GM19240 (cell line): ENCODE data around the gene ABCB7.
"Not testable (repeated sequence)": the region's sequence is repeated elsewhere in the genome, so short reads cannot be mapped to it uniquely, and the experiment has no call there.

Source experiments
- DNase-seq: peaks from one replicate; pipeline ENCODE4 v3.0.0; 2011; ENCODE audit warnings: low spot score; ENCODE audit not compliant: insufficient read length

ABCB7 gene

DNA sequence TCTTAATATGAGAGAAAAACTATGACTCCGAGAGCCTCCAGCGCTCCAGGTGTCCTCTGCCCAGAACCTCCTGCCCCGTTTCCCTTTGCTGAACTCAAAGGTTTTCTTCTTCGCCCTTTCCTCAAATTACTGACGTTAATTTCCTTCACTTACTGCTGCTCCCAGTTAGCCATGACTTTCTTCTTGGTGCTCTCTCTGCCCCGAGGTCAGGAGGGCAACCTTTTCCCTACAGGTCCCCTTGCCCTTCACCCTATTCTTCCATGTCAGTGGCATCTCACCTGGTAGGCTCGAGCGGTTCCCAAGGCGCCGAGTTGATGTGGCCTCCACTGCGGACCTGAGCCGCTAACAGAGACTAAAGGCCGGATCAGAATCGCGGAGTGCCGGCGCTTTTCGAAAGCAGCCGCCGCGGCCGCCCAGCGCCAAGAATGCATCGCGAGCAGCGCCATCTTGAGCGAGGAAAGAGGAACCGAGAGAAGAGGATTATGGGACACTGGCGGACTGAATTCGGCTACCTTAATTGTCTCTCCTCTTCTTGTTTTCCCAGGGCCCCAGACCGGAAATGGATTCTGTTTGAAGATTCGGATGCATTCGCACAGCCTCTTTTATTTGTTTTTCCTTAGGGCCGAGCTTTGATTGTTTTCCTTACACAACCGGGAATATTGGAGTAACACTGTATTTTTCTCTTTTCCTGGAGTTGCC is at the start of gene ABCB7:
Gene ABCB7, minus strand, starts transcription at position 457 of the 699 bp plus-strand sequence. Its CDS starts 11 bp downstream, at position 446.
- peak; percentile 2 for DNase-seq

DNA sequence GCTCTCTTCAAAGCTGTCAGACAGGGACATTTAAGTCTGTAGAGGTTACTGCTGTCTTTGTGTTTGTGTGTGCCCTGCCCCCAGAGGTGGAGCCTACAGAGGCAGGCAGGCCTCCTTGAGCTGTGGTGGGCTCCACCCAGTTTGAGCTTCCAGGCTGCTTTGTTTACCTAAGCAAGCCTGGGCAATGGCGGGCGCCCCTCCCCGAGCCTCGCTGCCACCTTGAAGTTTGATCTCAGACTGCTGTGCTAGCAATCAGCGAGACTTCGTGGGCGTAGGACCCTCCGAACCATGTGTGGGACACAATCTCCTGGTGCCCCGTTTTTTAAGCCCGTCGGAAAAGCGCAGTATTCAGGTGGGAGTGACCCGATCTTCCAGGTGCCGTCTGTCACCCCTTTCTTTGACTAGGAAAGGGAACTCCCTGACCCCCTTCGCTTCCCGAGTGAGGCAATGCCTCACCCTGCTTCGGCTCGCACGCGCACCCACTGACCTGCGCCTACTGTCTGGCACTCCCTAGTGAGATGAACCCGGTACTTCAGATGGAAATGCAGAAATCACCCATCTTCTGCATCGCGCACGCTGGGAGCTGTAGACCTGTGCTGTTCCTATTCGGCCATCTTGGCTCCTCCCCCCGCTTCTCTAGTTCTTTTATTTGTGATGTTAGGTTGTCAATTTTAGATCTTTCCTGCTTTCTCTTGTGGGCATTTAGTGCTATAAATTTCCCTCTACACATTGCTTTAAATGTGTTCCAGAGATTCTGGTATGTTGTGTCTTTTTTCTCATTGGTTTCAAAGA is 32.5 kb upstream of the ABCB7 start:
- not testable (repeated sequence) for DNase-seq

DNA sequence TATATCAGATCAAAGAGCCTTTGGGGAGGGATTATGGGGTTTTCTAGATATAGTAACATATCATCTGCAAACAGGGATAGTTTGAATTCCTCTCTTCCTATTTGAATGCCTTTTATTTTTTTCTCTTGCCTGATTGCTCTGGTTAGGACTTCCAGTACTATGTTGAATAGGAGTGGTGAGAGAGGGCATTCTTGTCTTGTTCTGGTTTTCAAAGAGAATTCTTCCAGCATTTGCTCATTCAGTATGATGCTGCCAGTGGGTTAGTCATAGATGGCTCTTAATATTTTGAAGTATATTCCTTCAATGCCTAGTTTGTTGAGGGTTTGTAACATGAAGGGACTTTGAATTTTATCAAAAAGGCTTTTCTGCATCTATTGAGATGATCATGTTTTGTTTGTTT is 25.6 kb upstream of the ABCB7 start:
- no peak for DNase-seq

DNA sequence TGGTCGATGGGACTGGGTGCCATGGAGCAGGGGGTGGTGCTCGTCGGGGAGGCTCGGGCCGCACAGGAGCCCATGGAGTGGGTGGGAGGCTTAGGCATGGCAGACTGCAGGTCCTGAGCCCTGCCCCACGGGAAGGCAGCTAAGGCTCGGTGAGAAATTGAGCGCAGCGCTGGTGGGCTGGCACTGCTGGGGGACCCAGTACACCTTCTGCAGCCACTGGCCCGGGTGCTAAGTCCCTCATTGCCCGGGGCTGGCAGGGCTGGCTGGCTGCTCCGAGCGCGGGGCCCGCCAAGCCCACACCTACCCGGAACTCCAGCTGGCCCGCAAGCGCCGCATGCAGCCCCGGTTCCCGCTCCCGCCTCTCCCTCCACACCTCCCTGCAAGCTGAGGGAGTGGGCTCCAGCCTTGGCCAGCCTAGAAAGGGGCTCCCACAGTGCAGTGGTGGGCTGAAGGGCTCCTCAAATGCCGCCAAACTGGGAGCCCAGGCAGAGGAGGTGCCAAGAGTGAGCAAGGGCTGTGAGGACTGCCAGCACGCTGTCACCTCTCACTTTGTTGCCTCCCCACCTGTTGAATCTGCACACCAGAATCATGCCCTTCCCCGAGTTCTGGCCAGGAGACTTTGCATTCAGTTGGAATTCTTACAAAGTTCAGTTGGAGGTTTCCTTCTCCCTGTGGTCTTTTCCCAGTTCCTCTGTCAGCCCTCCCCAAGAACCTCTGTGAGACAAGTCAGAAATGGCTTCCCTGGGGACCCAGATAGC is 23.6 kb upstream of the ABCB7 start:
- DNase-seq = not testable (repeated sequence)

DNA sequence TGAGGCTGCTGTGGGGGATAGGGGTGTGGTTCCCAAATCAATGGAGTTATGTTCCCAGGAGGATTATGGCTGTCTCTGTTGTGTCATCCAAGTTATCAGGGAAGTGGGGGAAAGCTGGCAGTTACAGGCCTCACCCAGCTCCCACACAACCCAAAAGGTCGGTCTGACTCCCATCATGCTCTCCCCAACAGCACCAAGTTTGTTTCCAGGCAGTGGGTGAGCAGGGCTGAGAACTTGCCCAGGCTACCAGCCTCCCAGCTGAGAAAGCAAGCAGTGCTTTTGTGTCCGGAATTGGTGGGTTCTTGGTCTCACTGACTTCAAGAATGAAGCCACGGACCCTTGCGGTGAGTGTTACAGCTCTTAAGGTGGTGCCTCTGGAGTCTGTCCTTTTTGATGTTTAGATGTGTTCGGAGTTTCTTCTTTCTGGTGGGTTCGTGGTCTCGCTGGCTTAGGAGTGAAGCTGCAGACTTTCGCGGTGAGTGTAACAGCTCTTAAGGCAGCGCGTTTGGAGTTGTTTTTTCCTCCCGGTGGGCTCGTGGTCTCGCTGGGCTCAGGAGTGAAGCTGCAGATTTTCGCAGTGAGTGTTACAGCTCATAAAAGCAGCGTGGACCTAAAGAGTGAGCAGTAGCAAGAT is 16.3 kb upstream of the ABCB7 start:
- not testable (repeated sequence) for DNase-seq

- no peak for DNase-seq
These were observed 2.0 kb upstream of the ABCB7 start for GRCh38 chrX:75158054-75158453.

- no peak for DNase-seq
These were observed 455 bp upstream of the ABCB7 start for GRCh38 chrX:75156531-75156945.

DNA sequence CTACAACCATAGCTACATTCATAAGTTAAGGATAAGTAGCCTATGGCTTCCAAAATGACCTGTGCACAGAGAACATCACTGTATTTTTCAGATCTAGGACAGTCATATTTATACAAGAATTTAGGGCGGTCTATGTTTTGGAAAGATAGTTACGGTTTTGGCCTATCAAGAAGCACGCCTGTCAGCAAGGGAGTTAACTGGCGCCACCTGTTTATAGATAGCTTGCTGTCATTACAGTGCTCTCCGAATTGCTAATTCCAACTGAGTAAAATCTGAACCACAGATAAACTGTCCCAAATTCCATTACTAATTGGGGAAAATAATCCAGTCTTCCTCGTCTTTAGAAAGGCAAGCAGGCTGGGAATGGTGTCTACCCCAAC is 646 bp downstream of the ABCB7 start:
- no peak for DNase-seq

GRCh38 chrX:75154871-75155270 is 1.2 kb downstream of the ABCB7 start:
- DNase-seq = no peak

DNA sequence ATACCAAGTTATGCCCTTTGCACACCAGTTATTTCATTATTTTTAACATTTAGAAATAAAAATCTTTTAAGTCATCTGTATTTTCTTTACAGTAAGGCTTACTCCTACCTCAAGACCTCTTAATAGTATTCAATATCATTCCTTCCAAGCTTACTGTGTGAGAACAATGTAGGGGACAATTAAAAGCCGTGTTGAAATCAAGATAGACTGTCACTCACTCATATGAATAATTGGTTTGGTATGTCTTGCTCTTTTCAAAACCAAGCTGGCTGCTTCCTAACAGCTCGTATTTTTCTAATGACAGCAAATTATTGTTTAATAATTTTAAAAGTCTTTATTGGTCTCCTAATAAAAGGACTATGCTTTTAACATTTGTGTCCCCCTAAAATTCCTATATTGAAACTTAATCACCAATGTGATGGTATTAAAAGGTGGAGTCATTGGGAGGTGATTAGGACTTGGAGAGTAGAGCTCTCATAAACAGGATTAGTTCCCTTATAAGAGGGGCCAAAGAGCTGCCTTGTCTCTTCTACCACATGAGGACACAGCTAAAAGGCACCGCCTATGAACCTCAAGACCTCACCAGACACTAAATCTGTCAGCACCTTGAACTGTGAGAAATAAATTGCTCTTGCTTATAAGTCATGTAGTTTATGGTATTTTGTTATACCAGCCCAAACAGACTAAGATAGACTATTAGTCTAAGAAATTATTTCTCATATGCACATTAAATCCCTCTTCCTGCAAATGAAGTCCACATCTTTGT is 4.1 kb downstream of the ABCB7 start:
- DNase-seq = no peak

DNA sequence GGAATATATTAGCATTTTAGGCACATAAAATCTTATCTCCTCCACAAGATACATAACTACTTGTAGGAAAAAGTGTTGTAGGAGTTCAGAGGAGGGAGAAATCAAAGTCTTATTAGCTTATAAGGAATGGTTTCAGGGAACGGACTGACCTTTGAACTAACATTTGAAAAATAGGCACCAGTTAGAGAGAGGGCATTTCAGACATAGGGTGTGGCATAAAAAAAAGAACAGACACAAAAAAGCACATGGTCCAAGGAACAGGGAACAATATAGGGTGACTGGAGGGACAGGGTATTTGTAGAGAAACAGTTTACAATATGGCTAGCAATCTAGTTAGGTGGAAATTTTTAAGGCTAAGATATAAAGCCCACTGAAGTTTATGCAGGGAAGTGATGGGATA is 6.4 kb downstream of the ABCB7 start:
- DNase-seq = no peak

DNA sequence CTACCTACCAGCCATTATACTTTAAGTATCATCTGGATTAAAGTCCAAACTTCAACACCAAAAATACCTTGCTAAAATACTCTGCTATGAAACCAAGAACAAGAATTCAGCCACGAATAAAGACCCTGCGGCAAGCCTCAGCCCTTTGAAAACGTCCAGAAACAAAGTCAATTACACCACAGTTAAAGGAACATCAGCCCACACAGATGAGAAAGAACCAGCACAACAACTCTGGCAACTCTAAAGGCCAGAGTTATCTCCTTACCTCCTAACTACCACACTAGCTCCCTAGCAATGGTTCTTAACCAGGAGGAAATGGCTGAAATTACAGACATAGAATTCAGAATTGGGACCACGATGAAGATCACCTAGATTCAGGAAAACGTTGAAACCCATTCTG is 23.4 kb downstream of the ABCB7 start:
- no peak for DNase-seq

- DNase-seq = no peak
These were observed 24.0 kb downstream of the ABCB7 start for GRCh38 chrX:75131973-75132627.

GRCh38 chrX:75129069-75129468 is 27.0 kb downstream of the ABCB7 start:
- DNase-seq = not testable (repeated sequence)

- DNase-seq = no peak
These were observed 37.8 kb downstream of the ABCB7 start for GRCh38 chrX:75118296-75118695.

DNA sequence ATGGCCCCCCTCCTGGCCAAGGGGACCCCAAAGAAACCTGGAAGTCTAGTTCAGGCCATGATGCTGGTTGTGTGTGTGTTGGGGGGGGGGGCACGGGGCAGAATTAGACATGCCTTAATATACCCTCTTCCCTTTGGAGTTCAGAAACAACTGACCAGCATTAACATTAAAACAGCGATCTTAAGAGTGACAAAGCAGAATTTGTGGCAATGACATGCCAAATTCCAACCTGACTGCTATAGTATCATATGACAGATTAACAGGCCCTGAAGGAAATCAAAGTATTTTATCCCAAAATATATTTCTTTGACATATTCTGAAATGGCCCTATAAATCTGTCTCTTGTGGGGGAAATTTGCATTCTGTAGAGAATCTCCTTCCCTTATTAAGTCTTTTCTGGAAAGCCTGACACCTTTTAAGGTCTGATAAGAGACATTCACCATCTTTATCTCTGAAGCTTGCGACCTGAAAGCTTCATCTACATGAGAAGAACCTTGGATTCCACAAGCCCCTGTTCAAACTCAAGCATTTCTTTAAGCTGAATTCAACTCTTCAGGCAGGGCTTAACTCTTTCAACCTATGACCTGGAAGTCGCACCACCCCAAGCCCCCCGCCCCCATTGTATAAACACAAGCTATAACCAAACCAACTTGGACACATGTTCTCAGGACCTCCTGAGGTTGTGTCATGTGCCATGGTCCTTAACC is 40.2 kb downstream of the ABCB7 start:
- DNase-seq = no peak

DNA sequence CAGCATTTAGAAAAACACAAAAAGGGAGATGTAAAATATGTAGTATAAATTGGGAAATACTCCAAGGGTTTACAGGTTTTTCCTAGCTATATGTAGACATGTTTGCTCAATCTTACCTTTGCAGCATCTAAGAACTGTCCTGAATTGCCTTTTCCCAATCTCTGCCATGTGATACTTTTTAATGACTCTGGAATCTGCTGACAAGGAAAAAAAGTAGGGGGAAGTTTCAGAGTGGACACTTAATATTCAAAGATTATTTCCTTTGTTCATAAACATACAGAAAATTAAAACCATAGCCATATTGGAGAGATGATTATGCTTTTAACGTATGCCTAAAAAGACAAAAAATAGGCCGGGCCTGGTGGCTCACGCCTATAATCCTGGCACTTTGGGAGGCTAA is 41.4 kb downstream of the ABCB7 start:
- no peak for DNase-seq

- no peak for DNase-seq
These were observed 42.4 kb downstream of the ABCB7 start for GRCh38 chrX:75113664-75114063.

- DNase-seq = no peak
These were observed 48.1 kb downstream of the ABCB7 start for GRCh38 chrX:75107863-75108509.
